Fibroblast of villous mesenchyme (primary cell): ENCODE data around the gene TLK1. TPM values are rescaled to one million over a fixed set of nuclear protein-coding genes. Genes with fewer than 3 reads are reported as not detected.

Source experiments
- DNase-seq: peaks from one replicate; pipeline ENCODE4 v3.0.0-alpha.2; 2010; ENCODE audit warnings: low read depth
- H3K4me3 ChIP-seq: 2 replicates; pipeline ENCODE4 v1.5.1; 2011; ENCODE audit warnings: low read depth, mild to moderate bottlenecking, low read length
- CTCF ChIP-seq: IDR thresholded peaks from 2 replicates; pipeline ENCODE4 v1.5.1; 2012; ENCODE audit warnings: low read depth, mild to moderate bottlenecking, low read length; ENCODE audit not compliant: insufficient read depth
- total RNA-seq: library from RNA; depleted of rRNA; stranded (reverse); fragments of >200 nt; gene quantifications from 2 replicates; pipeline ENCODE4 v1.2.3, GENCODE V29; 2012

Gene TLK1
- total RNA-seq, 1 donor = 17.3 TPM

GRCh38 chr2:171150694-171151285, 9.9 kb downstream of the TLK1 start:
- H3K4me3 ChIP-seq = no peak overlapping the region
- no peak for TF ChIP-seq CTCF
- no peak for DNase-seq

- no peak overlapping the region for H3K4me3 ChIP-seq
- DNase-seq = no peak
- TF ChIP-seq CTCF = no peak
These were observed 10.6 kb downstream of the TLK1 start for GRCh38 chr2:171149986-171150693.

DNA sequence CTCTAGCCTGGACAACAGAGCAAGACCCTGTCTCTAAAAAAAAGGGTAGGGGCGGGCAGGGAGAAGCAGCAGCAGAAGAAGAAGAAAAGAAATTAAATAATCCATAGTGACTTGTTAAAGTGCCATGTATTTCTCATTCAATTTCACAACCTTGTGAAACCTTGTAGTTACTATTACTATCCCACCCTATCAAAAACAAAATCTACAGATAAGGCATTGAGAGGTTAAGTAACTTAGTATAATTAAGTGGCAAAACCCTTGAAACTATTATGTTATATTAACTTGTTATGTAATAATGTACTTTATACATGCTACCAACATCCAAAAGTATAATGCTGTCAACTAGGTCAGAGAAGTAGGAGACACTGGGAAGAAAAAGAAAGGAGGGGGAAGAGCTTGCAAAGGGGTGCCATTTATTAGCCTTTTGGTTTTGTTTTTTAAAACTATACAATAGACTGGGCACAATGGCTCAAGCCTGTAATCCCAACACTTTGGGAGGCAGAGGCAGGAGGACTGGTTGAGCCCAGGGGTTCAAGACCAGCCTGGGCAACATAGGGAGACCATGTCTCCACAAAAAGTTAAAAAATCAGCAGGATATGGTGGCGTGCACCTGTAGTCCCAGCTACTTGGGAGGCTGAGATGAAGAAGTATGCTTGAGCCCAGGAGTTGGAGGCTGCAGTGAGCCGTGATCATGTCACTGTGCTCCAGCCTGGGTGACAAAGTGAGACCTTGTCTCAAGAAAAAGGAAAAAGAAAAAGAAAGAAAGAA, 11.3 kb downstream of the TLK1 start:
- H3K4me3 ChIP-seq = no peak overlapping the region
- no peak for DNase-seq
- no peak for TF ChIP-seq CTCF

DNA sequence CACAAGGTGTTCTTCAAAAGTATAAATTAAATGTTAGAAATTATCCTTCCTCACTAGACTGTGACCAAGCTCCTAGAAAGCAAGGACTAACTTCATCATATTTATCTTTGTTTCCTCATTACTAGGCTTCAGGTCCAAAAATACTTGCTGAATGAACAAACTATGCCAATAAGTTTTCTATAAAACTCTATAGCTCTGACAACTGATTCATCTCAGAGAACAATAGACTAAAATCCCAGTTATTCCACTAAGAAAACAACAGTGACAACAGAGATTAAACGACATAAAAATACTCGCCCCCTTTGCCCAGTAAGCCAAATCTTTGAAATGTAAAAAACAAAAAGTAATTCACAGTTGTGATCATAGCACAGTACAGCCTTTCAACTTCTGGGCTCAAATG, 13.6 kb downstream of the TLK1 start:
- DNase-seq = no peak
- no peak for TF ChIP-seq CTCF
- H3K4me3 ChIP-seq = no peak overlapping the region

GRCh38 chr2:171146633-171147032, 14.1 kb downstream of the TLK1 start:
- TF ChIP-seq CTCF = no peak
- no peak for DNase-seq
- no peak overlapping the region for H3K4me3 ChIP-seq

DNA sequence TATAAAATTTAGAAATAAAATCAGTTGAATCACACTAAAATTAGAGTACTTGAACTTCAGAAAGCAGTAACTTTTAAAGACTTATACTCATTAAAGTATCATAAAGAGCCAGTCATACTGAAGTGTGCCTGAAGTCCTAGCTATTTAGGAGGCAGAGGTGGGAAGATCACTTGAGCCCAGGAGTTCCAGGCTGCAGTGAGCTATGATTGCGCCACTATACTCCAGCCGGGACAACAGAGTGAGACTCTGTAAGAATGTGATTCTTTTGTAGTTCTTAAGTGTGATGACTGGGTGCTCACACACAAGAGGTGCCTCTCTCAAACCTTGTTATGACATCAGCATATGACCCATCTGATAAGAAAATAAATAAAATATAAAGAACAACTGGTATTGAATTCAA, 14.6 kb downstream of the TLK1 start:
- no peak overlapping the region for H3K4me3 ChIP-seq
- no peak for DNase-seq
- TF ChIP-seq CTCF = no peak
